NCI-H524 (cell line): ENCODE measurements around the gene REPS2.

Experiments used
- DNase-seq, 2 experiments: peaks; one replicate each; lab custom pipeline; 2025; lab: John Stamatoyannopoulos, UW

REPS2 gene

GRCh38 chrX:17000751-17001150, 54.3 kb downstream of the REPS2 start:
- DNase-seq: no peak

DNA sequence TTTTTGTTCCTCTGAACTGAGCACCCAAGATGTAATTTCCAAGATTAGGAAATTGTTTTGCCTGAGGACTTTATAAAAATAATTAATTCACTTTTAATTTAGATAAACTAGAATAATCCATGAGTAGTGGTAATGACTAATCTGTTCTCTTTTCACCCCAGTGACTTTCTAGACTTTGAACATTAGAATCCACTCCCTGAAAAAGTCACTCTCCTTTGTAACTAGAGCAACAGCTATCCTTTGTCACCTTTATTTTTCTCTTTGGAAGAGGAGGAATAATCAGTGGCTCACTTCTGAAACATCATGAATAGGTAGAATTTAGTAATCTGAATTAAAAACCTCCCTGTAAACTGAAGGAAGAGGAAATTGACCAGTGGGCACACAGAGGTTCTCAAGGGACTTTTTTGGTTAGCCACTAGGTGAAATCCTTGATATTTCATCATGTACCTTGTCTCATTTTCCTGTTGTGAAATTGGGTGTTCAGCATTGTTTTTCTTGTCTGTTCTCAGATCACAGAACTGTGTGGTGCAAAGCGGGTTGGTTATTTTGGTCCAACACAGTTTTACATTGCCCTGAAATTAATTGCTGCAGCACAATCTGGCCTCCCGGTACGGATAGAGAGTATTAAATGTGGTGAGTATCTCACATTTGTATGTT, 59.4 kb downstream of the REPS2 start:
- no peak for DNase-seq

DNA sequence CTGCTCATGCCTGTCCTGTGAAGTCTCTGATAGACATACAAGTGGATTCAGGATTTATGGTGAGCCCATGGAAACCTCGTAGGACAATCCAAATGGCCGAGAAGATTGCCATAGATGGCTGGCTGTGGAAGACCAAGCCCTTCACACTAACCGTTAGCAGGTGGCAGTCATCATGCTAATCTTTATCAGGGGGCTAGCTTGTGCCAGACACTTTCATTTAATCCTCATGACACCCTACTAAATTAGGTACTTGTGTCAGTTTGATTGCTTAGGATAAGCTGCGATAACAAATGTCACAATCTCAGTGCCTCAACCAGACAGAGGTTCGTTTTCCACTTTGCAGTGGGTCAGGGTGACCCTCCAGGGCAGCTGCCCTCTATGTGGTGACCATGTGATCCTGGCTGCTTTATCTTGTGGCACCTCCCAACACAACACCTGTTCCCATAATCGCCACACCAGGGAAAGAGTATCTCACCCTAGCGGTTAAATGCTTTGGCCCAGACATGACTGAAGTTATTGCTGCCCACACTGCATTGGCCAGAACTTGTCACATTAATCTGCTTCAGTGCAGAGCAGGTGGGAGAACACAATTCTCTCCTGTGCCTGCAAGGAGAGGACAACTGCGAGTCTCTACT, 60.8 kb downstream of the REPS2 start:
- DNase-seq: peak; percentile 86 to 87

GRCh38 chrX:17009856-17010625, 63.6 kb downstream of the REPS2 start:
- peak; percentile 63 to 76 for DNase-seq

GRCh38 chrX:17012465-17012864, 66.0 kb downstream of the REPS2 start:
- DNase-seq: no peak

DNA sequence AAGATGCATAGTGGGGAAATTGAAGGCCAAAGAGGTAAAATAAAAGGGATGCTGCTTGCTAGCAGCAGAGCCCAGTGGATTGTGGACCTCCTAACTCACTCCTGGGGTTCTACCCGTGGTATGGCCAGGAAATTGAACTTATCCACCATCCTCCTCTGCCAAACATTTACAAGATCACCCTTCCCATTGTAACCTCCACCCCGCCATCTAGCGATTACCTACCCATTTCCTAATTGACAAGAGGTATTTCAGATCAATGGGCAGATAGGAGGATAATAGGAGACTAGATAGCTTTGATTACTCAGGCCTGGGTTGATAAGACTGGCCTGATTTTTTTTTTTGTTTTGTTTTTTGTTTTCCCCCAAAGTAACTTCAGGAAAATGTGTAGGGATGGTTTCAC, 67.8 kb downstream of the REPS2 start:
- no peak for DNase-seq

GRCh38 chrX:17017134-17017533, 70.7 kb downstream of the REPS2 start:
- no peak for DNase-seq

GRCh38 chrX:17020356-17020755, 73.9 kb downstream of the REPS2 start:
- DNase-seq: no peak

DNA sequence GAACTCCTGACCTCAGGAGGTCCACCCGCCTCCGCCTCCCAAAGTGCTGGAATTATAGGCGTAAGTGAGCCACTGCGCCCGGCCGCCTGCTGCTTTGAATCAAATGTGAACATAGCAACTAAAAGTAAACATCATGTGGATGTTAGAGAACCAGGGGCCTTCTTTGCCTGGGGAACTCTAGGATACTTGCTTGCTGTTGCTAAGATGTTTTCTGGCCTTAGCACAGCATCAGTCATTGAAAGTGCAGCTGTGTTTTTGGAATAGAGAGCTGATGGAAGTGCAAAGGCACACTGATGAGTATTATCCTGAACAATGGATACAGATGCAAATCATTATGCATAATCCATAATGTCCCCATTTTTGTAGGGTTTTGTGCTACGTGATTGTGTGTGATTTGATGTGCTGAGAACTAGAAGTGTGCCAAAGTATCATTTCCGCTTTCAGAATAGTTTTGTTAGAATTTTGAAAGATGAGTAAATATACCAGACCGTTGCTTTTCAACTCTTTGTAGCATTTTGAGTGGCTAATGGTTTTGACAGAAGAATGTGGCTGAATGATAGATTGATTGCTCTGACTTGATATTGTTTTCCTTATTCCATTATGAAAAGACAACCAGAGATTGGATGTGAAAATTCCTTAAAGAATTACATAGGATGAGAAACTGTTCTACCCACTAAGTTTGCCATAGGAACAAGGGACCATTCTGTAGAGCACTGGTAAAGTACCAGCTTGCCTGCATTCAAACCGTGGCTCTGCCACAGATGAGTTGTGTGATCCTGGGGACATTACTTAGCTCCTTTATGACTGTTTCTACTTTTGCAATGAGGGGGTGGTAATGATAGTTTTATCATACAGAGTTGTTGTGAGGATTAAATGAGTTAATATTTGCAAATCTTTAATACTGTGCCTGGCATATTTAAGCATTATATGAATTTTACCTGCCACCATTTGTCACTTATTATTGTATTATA, 74.7 kb downstream of the REPS2 start:
- peak in 1 of 2 experiments; percentile 12 for DNase-seq

DNA sequence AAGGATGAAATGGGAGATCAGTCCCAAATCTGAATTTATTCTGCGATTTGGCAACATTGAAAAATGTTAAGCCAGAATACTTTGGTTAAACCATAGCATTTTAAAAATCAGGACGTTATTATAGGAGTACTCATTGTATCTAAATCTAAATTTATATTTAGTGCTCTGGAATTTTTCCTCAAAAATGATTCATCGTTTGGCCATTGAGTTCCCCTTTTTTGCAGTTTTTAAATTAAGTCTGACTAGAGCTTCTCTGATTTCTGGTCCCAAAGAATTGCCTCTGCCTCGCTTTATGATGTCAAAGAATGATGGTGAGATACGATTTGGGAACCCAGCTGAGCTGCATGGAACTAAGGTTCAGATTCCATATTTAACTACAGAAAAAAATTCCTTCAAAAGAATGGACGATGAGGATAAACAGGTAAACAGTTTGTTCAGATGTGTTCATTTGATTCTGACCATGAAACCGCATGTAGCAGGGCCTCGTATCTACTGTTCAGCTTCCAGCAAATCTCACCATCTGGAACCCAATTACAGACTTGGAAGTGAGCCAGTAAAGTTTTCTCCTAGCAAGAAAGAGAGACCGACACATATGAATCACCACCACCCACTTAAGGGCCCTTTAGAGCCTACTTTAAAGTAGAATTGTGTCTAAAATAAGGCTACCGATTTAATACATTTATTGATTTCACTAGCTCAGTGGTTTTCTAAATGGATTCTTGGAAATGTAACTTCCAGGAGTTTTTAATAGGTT, 75.6 kb downstream of the REPS2 start:
- peak; percentile 94 for DNase-seq

- DNase-seq: no peak
These were observed 77.2 kb downstream of the REPS2 start for GRCh38 chrX:17023661-17024060.

DNA sequence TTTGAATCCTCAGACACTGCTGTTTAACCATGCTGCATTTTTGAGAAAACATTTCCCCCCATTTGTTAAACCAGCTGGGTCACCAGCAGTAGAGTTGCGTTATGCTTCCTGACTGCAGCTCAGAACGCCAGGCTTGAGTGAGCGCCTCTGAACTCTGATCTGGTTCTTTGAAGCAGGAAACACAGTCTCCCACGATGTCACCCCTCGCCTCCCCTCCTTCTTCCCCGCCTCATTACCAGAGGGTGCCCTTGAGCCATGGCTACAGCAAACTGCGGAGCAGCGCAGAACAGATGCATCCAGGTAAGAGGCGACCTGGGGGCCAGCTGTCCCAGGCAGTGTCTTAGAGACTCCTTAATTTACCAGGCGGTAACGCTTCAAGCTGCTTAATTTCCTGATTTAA, 78.4 kb downstream of the REPS2 start:
- DNase-seq: peak; percentile 85 to 93

- DNase-seq: peak; percentile 9 to 32
These were observed 79.3 kb downstream of the REPS2 start for GRCh38 chrX:17025621-17026302.

DNA sequence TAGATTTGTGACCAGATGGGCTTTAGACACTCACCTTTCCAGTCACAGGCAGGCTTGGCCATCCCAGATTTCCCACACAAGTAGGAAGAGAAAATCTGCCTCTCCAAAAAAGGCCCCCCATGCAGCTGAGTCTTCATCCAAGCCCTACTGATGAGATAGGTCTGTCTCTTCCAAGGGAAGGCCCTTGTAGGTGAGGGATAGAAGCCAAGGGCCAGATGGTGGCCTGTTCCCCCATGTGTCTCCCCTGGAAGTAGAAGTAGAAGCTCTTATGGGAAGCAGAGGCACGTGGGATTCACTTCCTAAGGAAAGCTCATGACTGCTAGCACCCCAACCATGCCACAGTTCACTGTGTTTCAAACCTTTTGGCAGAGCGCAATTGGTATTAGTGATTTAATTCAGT, 81.5 kb downstream of the REPS2 start:
- DNase-seq: peak; percentile 72 to 82

DNA sequence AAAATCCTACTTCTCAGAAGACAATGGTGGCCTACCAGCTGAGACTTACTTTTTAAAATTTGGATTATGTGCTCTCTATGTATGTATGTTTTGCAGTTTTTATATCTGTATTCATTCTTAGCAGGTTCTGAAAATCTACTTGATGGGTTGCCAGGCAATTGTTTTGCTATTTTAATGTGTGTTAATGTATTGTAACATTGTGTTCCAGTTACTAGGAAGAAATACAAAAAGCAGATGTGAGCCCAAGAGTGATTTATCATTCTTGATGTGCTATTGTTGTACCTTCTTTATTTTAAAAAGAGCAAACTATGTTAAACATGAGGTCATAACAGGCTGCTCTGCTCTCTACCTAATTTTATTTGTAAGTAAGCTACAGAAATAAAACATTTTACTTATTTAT, 81.9 kb downstream of the REPS2 start:
- DNase-seq: no peak

DNA sequence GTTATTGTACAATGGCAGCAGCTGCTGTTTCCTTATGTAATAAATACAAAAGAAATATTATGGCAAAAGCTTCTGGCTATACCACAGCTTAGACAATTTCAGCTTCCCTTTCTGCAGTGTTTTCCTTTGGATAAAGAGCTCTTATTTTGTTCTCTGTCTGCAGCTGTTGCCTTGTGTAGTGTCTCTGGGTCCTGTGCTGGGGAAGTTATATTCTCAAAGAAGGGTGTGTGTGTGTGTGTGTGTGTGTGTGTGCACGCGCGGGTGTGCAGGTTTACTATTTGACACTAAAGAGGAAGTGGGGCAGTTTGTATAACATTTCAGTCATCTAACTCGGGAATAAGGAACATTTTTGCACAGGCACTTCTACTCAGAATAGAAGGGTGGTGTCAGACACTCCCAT, 83.6 kb downstream of the REPS2 start:
- no peak for DNase-seq

DNA sequence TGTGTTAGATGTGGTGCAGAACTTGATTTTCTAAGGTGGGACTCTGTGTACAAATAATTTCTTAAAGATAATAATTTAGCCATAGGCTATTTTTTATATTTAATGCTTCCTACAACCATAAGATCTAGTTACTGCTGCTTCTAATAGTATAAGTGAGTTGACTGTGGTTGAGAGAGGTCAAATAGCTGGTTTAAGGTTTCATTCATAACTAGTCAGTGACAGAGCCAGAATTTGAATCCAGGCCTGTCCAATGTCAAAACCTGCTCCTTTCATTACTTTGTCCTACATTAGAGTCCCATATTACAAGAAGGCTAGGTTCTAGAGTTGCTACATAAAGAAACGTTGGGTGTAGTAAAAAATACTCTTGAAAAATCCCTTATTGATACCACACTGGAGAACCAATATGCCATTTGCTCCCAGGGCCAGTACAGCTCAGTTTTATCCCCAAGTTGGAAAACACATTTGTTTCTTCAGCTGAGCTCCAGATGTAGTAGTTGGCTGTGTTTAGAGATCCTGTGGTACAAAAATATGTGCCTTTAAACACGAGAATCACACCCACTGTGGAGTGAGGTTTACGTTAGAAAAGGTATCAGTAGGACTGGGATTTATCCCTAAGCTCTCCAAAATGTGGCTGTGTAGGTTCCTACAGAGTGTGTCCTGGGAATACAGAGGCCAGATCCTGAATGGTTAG, 84.3 kb downstream of the REPS2 start:
- DNase-seq: no peak

DNA sequence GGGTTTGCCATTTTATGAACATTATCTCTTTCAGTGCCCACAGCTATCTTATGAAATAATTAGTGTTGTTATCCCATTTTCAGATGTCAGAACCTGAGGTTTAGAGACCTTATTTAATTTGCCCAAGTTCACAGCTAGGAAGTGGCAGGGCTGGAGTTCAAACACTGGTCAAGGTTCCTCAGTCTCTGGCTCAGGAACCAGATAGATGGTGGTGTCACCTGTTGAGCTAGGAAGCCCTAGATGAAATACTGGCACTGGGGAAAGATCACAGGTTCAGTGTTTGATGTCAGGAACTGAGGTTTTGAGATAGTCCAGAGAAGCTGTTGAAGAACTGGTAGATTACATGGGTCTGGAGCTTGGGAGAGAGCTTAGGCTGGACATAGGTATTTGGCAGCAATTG, 85.4 kb downstream of the REPS2 start:
- no peak for DNase-seq

GRCh38 chrX:17032351-17032750, 85.9 kb downstream of the REPS2 start:
- peak in 1 of 2 experiments; percentile 27 for DNase-seq

DNA sequence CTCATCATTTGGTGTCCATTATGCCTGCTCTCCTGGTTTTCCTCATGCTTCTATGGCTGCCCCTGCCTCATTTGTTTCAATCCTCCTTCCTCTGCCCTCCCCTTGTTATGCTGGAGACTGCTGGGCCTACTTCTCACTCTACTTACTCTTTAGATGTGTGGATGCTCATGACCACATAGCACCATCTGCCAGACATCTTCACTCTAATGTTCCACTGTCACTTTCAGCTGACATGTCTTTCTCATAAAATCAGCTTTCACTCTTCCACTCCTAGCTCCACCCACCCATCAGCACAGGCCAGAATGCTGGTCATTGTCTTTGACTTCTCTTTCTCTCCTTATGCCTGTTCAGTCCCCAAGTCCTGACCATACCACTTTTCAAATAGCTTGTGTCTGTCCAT, 86.8 kb downstream of the REPS2 start:
- peak in 1 of 2 experiments; percentile 18 for DNase-seq
